Transverse colon (tissue), 4 donors: ENCODE measurements around the gene GPC5. TPM values are rescaled to one million over a fixed set of nuclear protein-coding genes. Genes with fewer than 3 reads are reported as not detected.
A peak's percentile ranks its signal among the peaks of the same experiment; 100 is the strongest.

ENCODE experiments used
- DNase-seq: peaks from one replicate; pipeline ENCODE4 v3.0.0-alpha.2; 2019
- H3K27ac ChIP-seq, 4 donors: fragments of 200-600 bp; sonication (generic); 2 replicates each; pipeline ENCODE4 v1.5.1; 2016 to 2018; ENCODE audit warnings: inconsistent platforms in 4 of 4
- H3K27me3 ChIP-seq: fragments of 200-600 bp; sonication (generic); 2 replicates; pipeline ENCODE4 v1.5.1; 2017; ENCODE audit warnings: inconsistent platforms
- H3K36me3 ChIP-seq, 4 donors: fragments of 200-600 bp; sonication (generic); 2 replicates each; pipeline ENCODE4 v1.5.1; 2017 to 2019; ENCODE audit warnings: inconsistent platforms in 4 of 4
- H3K4me1 ChIP-seq, 4 donors: fragments of 200-600 bp; sonication (generic); 2 replicates each; pipeline ENCODE4 v1.5.1; 2017 to 2020; ENCODE audit warnings: inconsistent platforms in 4 of 4
- H3K4me3 ChIP-seq, 4 donors: fragments of 200-600 bp; sonication (generic); 1 replicate in 1 of 4; 2 replicates in 3 of 4; pipeline versions ENCODE4 v1.5.1 to v1.6.1; 2017 to 2019; ENCODE audit warnings: inconsistent platforms in 4 of 4
- H3K9me3 ChIP-seq, 2 donors: fragments of 200-600 bp; sonication (generic); 2 replicates each; pipeline ENCODE4 v1.5.1; 2017 to 2019; ENCODE audit warnings: inconsistent platforms in 2 of 2
- EP300 ChIP-seq: sonication (generic); formaldehyde crosslinking; IDR thresholded peaks from one replicate; pipeline ENCODE4 v1.6.1; 2017; ENCODE audit warnings: antibody characterized with exemption, low read depth
- POLR2A ChIP-seq: fragments of 450-650 bp; IDR thresholded peaks from one replicate; pipeline ENCODE4 v1.6.1; 2016; ENCODE audit warnings: antibody characterized with exemption, mild to moderate bottlenecking, moderate library complexity
- POLR2AphosphoS5 ChIP-seq, 3 donors: sonication (generic); formaldehyde crosslinking; IDR thresholded peaks; one replicate each; pipeline ENCODE4 v1.6.1; 2016; ENCODE audit warnings: antibody characterized with exemption in 3 of 3
- WGBS, 2 donors: methylation state at CpG; one replicate each; pipeline ENCODE4 v1.1.5; 2018; ENCODE audit warnings: low coverage in 1 of 2; 5-methylcytosine and 5-hydroxymethylcytosine counted together
- in situ Hi-C, 4 donors: fragments of 200-750 bp; cut with MboI; loops; one replicate each; pipeline versions ENCODE4 v1.15.0 to v1.15.1; 2017; ENCODE audit warnings: low sequenced_read_pairs in 3 of 4, low pct_ligation_motif_present in 1 of 4, low pct_unique_long_range_greater_than_20kb in 1 of 4
- intact Hi-C: fragments of 100-400 bp; cut with DNase I; formaldehyde crosslinking; loops from one replicate; pipeline ENCODE4 v1.15.1; 2023; ENCODE audit warnings: low total_unique reads
- total RNA-seq, 4 donors: library from RNA; depleted of rRNA; stranded (reverse); fragments of >200 nt; gene quantifications; one replicate each; pipeline ENCODE4 v1.1.0, GENCODE V29; 2016
- TF ChIP-seq, protein P1 (sequence below), 5 experiments: fragments of 200-600 bp in 3 of 5; fragments of 450-650 bp in 2 of 5; sonication (generic) in 3 of 5; IDR thresholded peaks; 1 replicate in 2 of 5; 2 replicates in 3 of 5; pipeline ENCODE4 v1.5.1; 2016 to 2017; ENCODE audit warnings: antibody characterized with exemption in 5 of 5, inconsistent platforms in 3 of 5, mild to moderate bottlenecking in 2 of 5, moderate library complexity in 1 of 5

The GPC5 gene
- total RNA-seq, 4 donors from 2014 or later = 0.48 to 1.4 TPM; not detected in 2

DNA sequence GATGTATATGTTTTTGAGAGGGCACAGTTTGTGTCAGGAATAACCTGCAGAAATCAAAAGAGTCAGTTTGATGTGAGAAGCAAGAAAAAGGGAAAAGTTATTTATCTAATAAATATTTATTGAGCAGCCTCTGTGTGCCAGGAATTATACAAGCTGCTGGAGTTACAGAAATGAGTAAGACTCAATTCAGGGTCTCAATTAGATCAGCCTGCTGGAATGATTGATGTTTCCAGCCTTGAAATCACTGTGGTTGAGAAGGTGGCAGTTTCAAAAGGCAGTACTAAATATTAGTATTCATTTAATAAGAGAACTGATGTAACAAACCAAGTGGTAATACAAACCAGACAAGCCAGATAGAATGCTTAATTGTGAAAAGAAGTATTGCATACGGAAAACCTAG is 1045.8 kb downstream of the GPC5 start:
- DNase-seq = no peak
- no peak for TF ChIP-seq POLR2AphosphoS5 (IDR thresholded peaks at IDR 0.05)
- TF ChIP-seq POLR2A = no peak
- no peak overlapping the region for H3K27ac ChIP-seq
- H3K9me3 ChIP-seq = no peaks in the 10 kb centered on the region
- no peaks in the 10 kb centered on the region for H3K27me3 ChIP-seq
- no peaks in the 10 kb centered on the region for H3K36me3 ChIP-seq
- in situ Hi-C loops = no loop called here
- no peaks in the 10 kb centered on the region for H3K4me1 ChIP-seq
- 75 to 82% methylated on average over 1 of the region's 1 CpG for WGBS, 2 donors
- H3K4me3 ChIP-seq = no peak overlapping the region
- intact Hi-C loops = no loop called here

DNA sequence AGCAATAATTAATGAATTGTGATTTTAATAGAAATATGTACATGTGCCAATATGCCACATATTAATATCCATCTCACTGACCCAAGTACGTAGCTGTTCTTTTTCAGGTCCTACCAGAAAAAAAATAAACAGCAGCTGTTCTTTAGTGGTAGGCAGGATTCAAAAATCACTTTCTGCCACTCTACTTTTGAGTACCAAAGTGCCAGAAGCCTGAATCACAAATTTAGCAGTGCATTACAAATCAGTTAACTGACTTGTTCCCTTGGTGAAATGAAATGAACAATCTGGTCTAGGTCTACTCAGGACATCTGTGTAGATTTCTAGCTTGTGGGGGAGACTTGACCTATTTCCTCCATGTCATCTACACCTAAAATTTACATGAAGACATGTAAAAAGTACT is 1052.6 kb downstream of the GPC5 start:
- intact Hi-C loops (no loop called here), in situ Hi-C loops (no loop called here)
- H3K4me1 ChIP-seq = no peaks in the 10 kb centered on the region
- DNase-seq = no peak
- no peaks in the 10 kb centered on the region for H3K9me3 ChIP-seq
- no peak overlapping the region for H3K4me3 ChIP-seq
- no peaks in the 10 kb centered on the region for H3K27me3 ChIP-seq
- 91 to 96% methylated on average over 1 of the region's 1 CpG for WGBS, 2 donors
- H3K36me3 ChIP-seq = no peaks in the 10 kb centered on the region
- H3K27ac ChIP-seq = no peak overlapping the region
- TF ChIP-seq POLR2A = no peak
- TF ChIP-seq EP300 = no peak
- no peak for TF ChIP-seq POLR2AphosphoS5 (IDR thresholded peaks at IDR 0.05)
- TF ChIP-seq, protein P1, sequence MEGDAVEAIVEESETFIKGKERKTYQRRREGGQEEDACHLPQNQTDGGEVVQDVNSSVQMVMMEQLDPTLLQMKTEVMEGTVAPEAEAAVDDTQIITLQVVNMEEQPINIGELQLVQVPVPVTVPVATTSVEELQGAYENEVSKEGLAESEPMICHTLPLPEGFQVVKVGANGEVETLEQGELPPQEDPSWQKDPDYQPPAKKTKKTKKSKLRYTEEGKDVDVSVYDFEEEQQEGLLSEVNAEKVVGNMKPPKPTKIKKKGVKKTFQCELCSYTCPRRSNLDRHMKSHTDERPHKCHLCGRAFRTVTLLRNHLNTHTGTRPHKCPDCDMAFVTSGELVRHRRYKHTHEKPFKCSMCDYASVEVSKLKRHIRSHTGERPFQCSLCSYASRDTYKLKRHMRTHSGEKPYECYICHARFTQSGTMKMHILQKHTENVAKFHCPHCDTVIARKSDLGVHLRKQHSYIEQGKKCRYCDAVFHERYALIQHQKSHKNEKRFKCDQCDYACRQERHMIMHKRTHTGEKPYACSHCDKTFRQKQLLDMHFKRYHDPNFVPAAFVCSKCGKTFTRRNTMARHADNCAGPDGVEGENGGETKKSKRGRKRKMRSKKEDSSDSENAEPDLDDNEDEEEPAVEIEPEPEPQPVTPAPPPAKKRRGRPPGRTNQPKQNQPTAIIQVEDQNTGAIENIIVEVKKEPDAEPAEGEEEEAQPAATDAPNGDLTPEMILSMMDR (IDR thresholded peaks at IDR 0.05) = no peak

DNA sequence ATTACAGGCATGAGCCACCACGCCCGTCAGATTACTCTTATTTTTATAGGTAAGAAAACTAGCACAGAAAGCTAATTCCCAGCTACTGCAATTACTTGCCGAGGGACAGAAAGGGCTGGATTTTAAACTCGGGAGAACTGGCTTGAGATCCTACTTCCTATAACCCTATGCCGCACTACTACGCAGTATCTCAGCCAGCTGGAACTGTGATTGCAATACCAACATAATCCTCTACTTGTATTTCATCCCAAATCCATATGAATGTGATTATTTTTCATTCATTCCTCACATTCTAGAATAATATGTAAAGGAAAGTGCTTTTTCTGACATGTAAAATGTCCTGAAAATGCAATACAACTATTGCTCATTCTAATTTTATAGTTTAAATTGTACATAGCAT is 1054.4 kb downstream of the GPC5 start:
- WGBS, 2 donors = 90 to 96% methylated on average over 6 of the region's 6 CpGs
- no peak overlapping the region for H3K4me3 ChIP-seq
- no peak for DNase-seq
- H3K9me3 ChIP-seq = no peaks in the 10 kb centered on the region
- intact Hi-C loops = no loop called here
- H3K4me1 ChIP-seq = no peaks in the 10 kb centered on the region
- in situ Hi-C loops = no loop called here
- no peaks in the 10 kb centered on the region for H3K36me3 ChIP-seq
- TF ChIP-seq, protein P1 (IDR thresholded peaks at IDR 0.05) = no peak
- no peak for TF ChIP-seq EP300
- no peak for TF ChIP-seq POLR2AphosphoS5 (IDR thresholded peaks at IDR 0.05)
- no peak for TF ChIP-seq POLR2A
- no peak overlapping the region for H3K27ac ChIP-seq
- no peaks in the 10 kb centered on the region for H3K27me3 ChIP-seq

- H3K27me3 ChIP-seq = no peaks in the 10 kb centered on the region
- H3K4me3 ChIP-seq = no peak overlapping the region
- WGBS, 2 donors = 77 to 80% methylated on average over 4 of the region's 4 CpGs
- no peaks in the 10 kb centered on the region for H3K9me3 ChIP-seq
- intact Hi-C loops = no loop called here
- in situ Hi-C loops = no loop called here
- peaks cover 0 to 4% (median 0%) of the 10 kb centered on the region in 4 donors for H3K4me1 ChIP-seq
- DNase-seq = no peak
- TF ChIP-seq, protein P1 (IDR thresholded peaks at IDR 0.05) = no peak
- TF ChIP-seq EP300 (no peak), POLR2AphosphoS5 (IDR thresholded peaks at IDR 0.05) (no peak), POLR2A (no peak)
- no peak overlapping the region for H3K27ac ChIP-seq
- no peaks in the 10 kb centered on the region for H3K36me3 ChIP-seq
Observed at GRCh38 chr13:92459306-92459705, 1060.9 kb downstream of the GPC5 start.

GRCh38 chr13:92460479-92460878 is 1062.1 kb downstream of the GPC5 start:
- peak overlapping the region in 2 of 4 donors; percentile 4 to 9 for H3K27ac ChIP-seq
- TF ChIP-seq EP300 (no peak), POLR2A (no peak), POLR2AphosphoS5 (IDR thresholded peaks at IDR 0.05) (no peak)
- TF ChIP-seq, protein P1 (IDR thresholded peaks at IDR 0.05) = no peak
- H3K36me3 ChIP-seq = no peaks in the 10 kb centered on the region
- peaks cover 0 to 4% (median 0%) of the 10 kb centered on the region in 4 donors for H3K4me1 ChIP-seq
- no peak overlapping the region for H3K4me3 ChIP-seq
- H3K9me3 ChIP-seq = no peaks in the 10 kb centered on the region
- in situ Hi-C loops (no loop called here), intact Hi-C loops (no loop called here)
- H3K27me3 ChIP-seq = no peaks in the 10 kb centered on the region
- no peak for DNase-seq
